DMS153 treated with DMSO at 0.1 percent for 48 hours (cell line): ENCODE measurements around the gene VOPP1.

ENCODE experiments used
- DNase-seq: peaks from one replicate; lab custom pipeline; 2025; ENCODE audit not compliant: unreplicated experiment; lab: John Stamatoyannopoulos, UW

The VOPP1 gene

GRCh38 chr7:55533050-55533728, 39.1 kb downstream of the VOPP1 start:
- DNase-seq = no peak

- DNase-seq = no peak
These were observed 40.0 kb downstream of the VOPP1 start for GRCh38 chr7:55532150-55532917.

- no peak for DNase-seq
These were observed 40.8 kb downstream of the VOPP1 start for GRCh38 chr7:55531536-55531935.

GRCh38 chr7:55527307-55527706, 45.0 kb downstream of the VOPP1 start:
- no peak for DNase-seq

- DNase-seq = no peak
These were observed 45.5 kb downstream of the VOPP1 start for GRCh38 chr7:55526770-55527169.

GRCh38 chr7:55526329-55526728, 46.0 kb downstream of the VOPP1 start:
- DNase-seq = no peak

- no peak for DNase-seq
These were observed 47.6 kb downstream of the VOPP1 start for GRCh38 chr7:55524558-55525310.

- no peak for DNase-seq
These were observed 48.9 kb downstream of the VOPP1 start for GRCh38 chr7:55523366-55523765.

GRCh38 chr7:55521917-55522902, 50.1 kb downstream of the VOPP1 start:
- DNase-seq = no peak

GRCh38 chr7:55521512-55521911, 50.8 kb downstream of the VOPP1 start:
- DNase-seq = no peak

GRCh38 chr7:55520426-55521140, 51.7 kb downstream of the VOPP1 start:
- no peak for DNase-seq

GRCh38 chr7:55518836-55519235, 53.5 kb downstream of the VOPP1 start:
- DNase-seq = no peak

- no peak for DNase-seq
These were observed 54.2 kb downstream of the VOPP1 start for GRCh38 chr7:55517936-55518689.

GRCh38 chr7:55517191-55517633, 55.1 kb downstream of the VOPP1 start:
- DNase-seq = no peak

GRCh38 chr7:55516409-55516808, 55.9 kb downstream of the VOPP1 start:
- DNase-seq = no peak

GRCh38 chr7:55515569-55516279, 56.6 kb downstream of the VOPP1 start:
- DNase-seq = no peak

GRCh38 chr7:55514546-55515265, 57.6 kb downstream of the VOPP1 start:
- DNase-seq = no peak

GRCh38 chr7:55513868-55514267, 58.4 kb downstream of the VOPP1 start:
- no peak for DNase-seq
